HG02870 (cell line): ENCODE data around the gene GNG7.
A peak's percentile ranks its signal among the peaks of the same experiment; 100 is the strongest.
"Not testable (repeated sequence)": the region's sequence is repeated elsewhere in the genome, so short reads cannot be mapped to it uniquely, and the experiment has no call there.

ENCODE experiments used
- ATAC-seq: cut with Tn5 transposase; IDR thresholded peaks from one replicate; pipeline ENCODE4 v1.9.1; 2021; ENCODE audit warnings: mild to moderate bottlenecking, moderate library complexity; ENCODE audit not compliant: unreplicated experiment

GNG7 gene

DNA sequence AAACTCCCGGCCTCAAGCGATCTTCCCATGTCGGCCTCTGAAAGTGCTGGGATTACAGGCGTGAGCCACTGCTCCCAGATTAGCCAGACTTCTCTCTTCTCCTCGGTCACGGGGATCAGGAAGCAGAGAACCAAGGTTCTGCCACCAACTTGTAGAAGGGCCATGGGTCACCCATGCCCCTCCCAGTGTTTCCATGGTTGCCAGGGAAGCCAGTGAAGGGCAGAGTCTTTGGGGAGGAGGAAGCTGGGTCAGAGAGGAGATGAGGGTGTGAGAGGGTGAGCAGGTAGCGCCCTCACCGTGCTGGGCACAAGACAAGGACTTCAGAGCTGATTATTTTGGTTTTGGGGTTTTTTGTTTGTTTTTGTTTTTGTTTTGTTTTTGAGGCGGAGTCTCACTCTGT, 77.1 kb downstream of the GNG7 start:
- no peak for ATAC-seq

- ATAC-seq: no peak
These were observed 77.9 kb downstream of the GNG7 start for GRCh38 chr19:2624537-2625091.

GRCh38 chr19:2623798-2624197, 78.7 kb downstream of the GNG7 start:
- no peak for ATAC-seq

GRCh38 chr19:2622371-2622961, 80.0 kb downstream of the GNG7 start:
- ATAC-seq: not testable (repeated sequence)

DNA sequence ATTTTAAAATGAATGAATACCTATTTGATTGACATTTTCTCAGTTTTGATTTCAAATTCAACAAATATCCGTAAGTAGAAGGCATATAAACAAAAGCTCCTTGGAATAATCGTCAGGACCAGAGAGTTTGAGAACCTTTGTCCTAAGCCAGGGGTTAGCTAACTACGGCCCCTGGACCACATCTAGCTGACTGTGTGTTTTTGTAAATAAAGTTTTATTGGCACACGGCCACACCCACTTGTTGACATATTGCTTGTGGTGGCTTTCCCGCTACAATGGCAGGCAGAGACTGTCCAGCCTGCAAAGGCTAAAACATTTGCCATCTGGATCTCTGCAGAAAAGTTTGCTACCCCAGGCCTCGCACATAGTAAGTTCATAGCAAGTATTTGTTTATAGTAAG, 83.4 kb downstream of the GNG7 start:
- ATAC-seq: no peak

GRCh38 chr19:2618611-2619010, 83.9 kb downstream of the GNG7 start:
- ATAC-seq: no peak

- no peak for ATAC-seq
These were observed 84.9 kb downstream of the GNG7 start for GRCh38 chr19:2617393-2618165.

- ATAC-seq: no peak
These were observed 85.6 kb downstream of the GNG7 start for GRCh38 chr19:2616741-2617392.

DNA sequence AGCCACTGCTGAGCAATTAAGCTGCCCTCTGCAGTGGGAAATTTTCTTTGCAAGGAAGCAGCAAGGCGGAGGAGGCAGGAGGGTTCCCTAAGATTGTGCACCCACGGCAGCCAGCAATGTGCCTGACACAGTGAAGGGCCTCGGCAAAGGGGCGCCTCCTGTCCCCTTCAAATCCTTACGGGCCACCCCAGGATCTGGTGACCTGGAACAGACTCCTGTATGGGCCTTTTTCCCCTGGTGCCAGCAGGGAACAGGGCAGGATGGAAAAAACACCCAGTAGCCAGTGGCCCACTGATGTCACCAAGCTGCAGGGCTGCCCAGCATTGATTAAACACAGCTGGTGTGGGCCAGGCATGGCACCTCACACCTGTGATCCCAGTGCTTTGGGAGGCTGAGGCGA, 86.7 kb downstream of the GNG7 start:
- no peak for ATAC-seq

DNA sequence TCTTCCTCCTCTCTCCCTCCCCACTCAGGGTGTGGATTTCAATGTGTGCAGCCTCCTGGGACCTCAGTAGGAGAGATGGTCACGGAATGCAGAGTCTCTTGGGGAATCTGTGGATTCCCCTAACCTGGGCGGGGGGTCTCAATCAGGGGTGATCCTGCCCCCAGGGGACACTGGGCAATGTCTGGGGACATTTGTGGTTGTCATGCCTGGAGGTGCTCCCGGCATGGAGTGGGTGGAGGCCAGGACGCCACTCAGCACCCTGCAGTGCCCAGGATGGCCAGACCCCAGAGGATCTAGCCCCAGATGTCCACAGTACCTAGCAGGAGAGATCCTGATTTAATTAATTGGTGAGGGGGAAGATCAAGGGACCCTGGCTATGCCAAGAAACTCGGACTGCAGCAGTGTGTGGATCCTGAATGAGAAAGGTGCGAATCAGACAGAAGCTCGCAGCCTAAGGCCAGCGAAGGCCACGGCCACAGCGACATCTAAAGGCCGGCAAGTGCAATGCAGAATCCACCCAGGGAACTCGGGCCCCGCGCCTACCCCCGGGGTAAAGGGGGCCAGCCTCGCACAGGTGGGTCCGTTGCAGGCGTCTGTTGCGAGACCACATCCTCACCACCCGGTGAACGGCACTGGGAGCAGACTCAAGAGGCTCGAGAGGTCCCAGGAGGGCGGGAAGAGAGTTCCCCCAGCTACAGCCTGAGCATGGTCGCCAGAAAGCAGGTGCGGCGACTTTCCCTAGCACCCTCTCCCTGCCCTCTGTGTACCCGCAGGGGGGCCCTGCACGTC, 88.8 kb downstream of the GNG7 start:
- ATAC-seq: no peak

DNA sequence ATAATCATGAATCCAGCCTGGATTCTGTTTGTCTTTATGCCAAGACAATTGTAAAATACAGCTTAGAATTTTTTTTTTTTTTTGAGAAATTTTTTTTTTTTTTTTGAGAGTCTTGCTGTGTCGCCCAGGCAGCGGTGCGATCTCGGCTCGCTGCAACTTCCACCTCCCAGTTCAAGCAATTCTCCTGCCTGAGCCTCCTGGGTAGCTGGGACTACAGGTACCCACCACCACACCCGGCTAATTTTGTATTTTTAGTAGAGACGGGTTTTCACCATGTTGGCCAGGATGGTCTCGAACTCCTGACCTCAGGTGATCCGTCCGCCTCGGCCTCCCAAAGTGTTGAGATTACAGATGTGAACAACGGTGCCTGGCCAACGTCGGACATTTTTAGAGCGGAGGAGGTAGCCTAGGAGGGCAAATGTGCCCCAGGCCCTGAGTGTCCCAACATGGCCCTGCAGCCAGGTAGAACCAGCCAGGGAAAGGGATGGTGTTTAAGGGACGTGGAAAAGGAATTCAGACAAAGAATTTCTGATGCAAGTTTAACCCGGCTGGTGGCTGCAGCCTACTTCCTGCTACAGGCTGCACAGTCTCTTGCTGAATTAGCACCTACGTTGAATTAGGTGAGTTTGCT, 89.8 kb downstream of the GNG7 start:
- ATAC-seq: no peak

DNA sequence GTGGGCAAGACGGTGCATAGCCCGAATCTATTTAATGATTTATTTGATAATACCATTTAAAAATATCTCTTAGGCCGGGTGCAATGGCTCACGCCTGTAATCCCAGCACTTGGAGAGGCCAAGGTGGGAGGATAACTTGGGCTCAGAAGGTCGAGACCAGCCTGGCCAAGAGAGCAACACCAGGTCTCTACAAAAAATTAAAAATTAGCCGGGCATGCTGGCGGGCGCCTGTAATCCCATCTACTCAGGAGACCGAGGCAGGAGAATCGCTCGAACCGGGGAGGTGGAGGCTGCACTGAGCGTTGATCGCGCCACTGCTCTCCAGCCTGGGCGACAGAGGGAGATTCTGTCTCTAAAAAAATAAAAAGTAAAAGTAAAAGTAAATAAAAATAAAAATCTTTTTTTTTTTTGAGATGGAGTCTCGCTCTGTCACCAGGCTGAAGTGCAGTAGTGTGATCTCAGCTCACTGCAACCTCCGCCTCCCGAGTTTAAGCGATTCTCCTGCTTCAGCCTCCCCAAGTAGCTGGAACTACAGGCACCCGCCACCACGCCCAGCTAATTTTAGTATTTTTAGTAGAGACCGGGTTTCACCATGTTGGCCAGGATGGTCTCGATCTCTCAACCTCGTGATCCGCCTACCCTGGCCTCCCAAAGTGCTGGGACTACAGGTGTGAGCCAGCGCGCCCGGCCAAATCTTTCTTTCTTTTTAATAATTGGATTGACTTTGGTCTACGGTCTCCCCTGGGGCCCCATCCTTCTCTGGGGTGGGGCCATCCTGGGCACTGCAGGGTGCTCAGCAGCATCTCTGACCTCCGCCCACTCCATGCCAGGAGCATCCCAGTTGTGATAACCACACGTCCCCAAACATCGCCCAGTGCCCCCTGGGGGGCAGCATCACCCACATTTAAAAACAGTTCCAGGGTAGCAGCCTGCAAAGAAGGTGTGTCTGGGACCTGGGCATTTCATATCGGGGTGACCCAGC, 90.7 kb downstream of the GNG7 start:
- no peak for ATAC-seq

DNA sequence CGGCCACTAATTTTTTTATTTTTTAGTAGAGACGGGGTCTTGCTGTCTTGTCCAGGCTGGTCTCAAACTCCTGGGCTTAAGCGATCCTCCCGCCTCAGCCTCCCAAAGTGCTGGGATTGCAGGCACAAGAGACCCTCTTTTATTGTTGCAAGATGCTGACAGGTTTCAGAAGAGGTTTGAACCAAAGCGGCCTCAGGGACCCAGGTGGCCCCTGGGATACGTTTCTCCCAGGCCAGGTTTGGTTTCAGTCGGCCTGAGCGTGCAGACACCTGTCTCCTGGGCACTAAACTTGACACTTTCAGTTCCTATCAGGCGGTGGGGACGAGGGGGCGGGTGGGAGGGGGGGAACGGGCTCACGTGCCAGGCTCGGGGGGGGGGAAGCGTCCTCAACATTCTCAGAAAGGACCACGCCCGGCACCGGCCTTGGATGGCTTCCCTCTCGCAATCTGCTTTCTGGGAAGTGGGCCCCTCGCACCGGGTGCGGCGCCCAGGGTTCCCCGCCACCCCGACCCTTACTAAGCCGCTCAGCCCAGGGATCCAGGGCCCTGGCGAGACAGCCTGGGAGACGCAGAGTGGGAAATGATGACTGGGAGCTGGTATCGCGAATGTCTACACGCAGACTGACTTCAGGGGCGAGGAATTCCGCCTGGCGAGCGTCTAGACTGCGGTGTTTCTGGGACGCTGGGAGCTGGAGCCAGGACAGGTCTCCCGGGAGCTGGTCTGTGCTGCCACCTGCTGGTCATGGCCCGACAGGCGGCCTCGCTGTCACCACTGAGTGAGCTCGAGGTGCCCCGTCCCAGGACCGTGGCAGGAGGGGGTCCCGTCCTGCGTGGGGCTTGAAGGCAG, 91.6 kb downstream of the GNG7 start:
- no peak for ATAC-seq

GRCh38 chr19:2609389-2610116, 92.9 kb downstream of the GNG7 start:
- no peak for ATAC-seq

DNA sequence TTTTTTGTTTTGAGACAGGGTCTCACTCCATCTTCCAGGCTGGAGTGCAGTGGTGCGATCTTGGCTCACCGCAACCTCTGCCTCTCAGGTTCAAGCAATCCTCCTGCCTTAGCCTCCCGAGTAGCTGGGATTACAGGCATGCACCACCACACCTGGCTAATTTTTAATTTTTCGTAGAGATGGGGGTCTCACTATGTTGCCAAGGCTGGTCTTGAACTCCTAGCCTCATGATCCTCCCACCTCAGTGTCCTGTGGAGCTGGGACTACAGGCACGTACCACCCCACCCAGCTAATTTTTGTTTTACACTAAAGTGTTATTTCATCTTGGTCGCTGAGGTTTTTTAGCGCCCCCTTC, 93.5 kb downstream of the GNG7 start:
- ATAC-seq: not testable (repeated sequence)

DNA sequence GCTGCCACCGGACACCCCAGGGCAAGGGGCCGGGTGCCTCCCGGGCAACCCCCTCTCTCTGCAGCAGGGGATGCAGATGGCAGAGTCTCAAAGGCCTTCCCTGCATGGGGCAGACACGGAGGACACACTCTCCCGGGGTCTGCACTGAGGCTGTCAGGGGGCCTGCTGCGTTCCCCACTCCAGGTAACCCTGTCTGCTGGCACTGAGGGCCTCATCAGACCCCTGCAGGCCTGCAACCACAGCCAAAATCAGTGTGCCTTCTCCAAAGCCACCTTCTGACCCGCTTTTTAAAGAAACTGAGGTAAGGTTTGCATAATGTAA, 93.9 kb downstream of the GNG7 start:
- ATAC-seq: no peak

DNA sequence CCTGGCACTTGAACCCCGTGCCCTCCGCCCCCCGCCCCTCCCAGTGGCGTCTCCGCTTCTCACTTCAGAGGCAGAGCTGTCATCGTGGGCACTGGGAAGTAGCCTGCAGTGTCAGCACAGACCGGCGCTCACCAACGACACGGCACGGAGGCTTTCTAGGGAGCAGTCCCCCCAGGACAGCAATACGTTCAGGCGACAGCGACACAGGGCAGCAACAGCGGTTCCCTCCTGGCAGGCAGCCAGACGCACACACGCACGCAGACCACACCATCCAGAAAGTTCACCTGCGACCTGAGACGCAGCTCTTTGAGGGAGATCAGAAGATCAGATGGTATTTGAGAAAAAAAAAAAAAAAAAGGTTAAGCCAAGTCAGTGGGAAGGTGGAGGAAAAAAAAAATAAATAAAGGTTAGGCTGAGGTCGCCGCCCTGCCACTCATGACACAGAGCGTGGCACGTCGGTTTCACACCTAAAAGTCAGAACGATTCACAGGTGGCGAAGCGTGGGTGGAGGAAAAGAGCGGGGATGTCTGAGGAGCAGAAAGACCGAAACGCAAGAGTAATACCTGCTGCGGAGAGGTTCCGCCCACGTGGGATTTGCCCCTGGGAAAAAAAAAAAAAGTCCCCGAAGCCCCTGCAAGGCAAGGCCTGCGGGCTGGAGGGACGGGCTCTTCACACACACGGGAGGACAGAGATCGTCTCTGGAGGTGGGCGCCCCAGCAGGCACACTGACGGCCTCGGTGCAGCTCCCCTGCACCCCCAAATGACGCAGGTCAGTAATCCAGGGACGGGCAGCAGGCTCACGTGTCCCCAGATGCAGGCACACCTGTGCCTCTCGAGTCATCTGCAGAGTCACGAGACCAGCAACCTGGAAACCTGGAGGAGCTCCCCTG, 94.5 kb downstream of the GNG7 start:
- peak; percentile 50 for ATAC-seq
